IMR-90 (cell line): ENCODE data around the gene ENOX1. TPM values are rescaled to one million over a fixed set of nuclear protein-coding genes. Genes with fewer than 3 reads are reported as not detected.
A peak's percentile ranks its signal among the peaks of the same experiment; 100 is the strongest.

ENCODE experiments used
- ATAC-seq: fragments of 200-7000 bp; cut with Tn5 transposase; 2 replicates; pipeline ENCODE4 v1.9.1; 2020; ENCODE audit warnings: low read depth, mild to moderate bottlenecking, moderate library complexity
- BruUV-seq: library from RNA; stranded (reverse); fragments of 400-500 nt; replicated peaks from 2 replicates; lab custom pipeline; 2021; lab: Mats Ljungman, UMichigan
- CTCF ChIA-PET: fragments of 300-600 bp; formaldehyde crosslinking; extraction: SDS; loops from one replicate; lab custom pipeline; 2021; ENCODE audit warnings: antibody characterized with exemption; lab: Yijun Ruan, JAX
- POLR2A ChIA-PET: fragments of 300-600 bp; sonication (Branson Sonifier 250); formaldehyde crosslinking; loops from one replicate; lab custom pipeline; 2022; ENCODE audit warnings: antibody characterized with exemption; ENCODE audit not compliant: unreplicated experiment; lab: Charles Lee
- DNase-seq: peaks from one replicate; pipeline ENCODE4 v3.0.0; 2013
- H2AFZ ChIP-seq: replicated peaks from 2 replicates; pipeline ENCODE3; 2013; ENCODE audit warnings: low read length, mild to moderate bottlenecking; ENCODE audit not compliant: poor library complexity
- H2AK5ac ChIP-seq: 2 replicates; pipeline ENCODE4 v1.6.1; 2013; ENCODE audit warnings: low read depth, low read length, inconsistent platforms
- H2AK9ac ChIP-seq: replicated peaks from 2 replicates; pipeline ENCODE3; 2013; ENCODE audit warnings: mild to moderate bottlenecking, low read depth, low read length, moderate library complexity; ENCODE audit not compliant: poor library complexity
- H2BK120ac ChIP-seq: 2 replicates; pipeline ENCODE4 v1.6.1; 2013; ENCODE audit warnings: low read depth, low read length, inconsistent platforms
- H2BK15ac ChIP-seq: 3 replicates; pipeline ENCODE4 v1.6.1; 2013; ENCODE audit warnings: low read depth, low read length, inconsistent platforms
- H2BK20ac ChIP-seq: 2 replicates; pipeline ENCODE4 v1.6.1; 2013; ENCODE audit warnings: low read depth, mild to moderate bottlenecking, inconsistent platforms, low read length, moderate library complexity
- H2BK5ac ChIP-seq: 2 replicates; pipeline ENCODE4 v1.6.1; 2013; ENCODE audit warnings: mild to moderate bottlenecking, low read depth, low read length, inconsistent platforms; ENCODE audit not compliant: poor library complexity, severe bottlenecking
- H3K14ac ChIP-seq: replicated peaks from 2 replicates; pipeline ENCODE4 v1.6.1; 2013; ENCODE audit warnings: low read depth, low read length, inconsistent platforms
- H3K18ac ChIP-seq: 2 replicates; pipeline ENCODE4 v1.6.1; 2013; ENCODE audit warnings: low read depth, low read length, control low read depth
- H3K23ac ChIP-seq: 2 replicates; pipeline ENCODE4 v1.6.1; 2013; ENCODE audit warnings: low read depth, low read length, inconsistent platforms
- H3K27ac ChIP-seq: 2 replicates; pipeline ENCODE4 v1.5.1; 2013; ENCODE audit warnings: mild to moderate bottlenecking, control low read depth, low read length; ENCODE audit not compliant: insufficient read depth
- H3K27me3 ChIP-seq: 2 replicates; pipeline ENCODE4 v1.6.1; 2013; ENCODE audit warnings: low read length; ENCODE audit not compliant: control insufficient read depth, insufficient read depth
- H3K36me3 ChIP-seq: 2 replicates; pipeline ENCODE4 v1.6.1; 2013; ENCODE audit warnings: low read length, mixed read lengths; ENCODE audit not compliant: control insufficient read depth, insufficient read depth
- H3K4ac ChIP-seq: 2 replicates; pipeline ENCODE4 v1.6.1; 2013; ENCODE audit warnings: low read depth, low read length, inconsistent platforms
- H3K4me1 ChIP-seq: 2 replicates; pipeline ENCODE4 v1.6.1; 2013; ENCODE audit warnings: low read length, mixed read lengths; ENCODE audit not compliant: control insufficient read depth, insufficient read depth
- H3K4me2 ChIP-seq: 2 replicates; pipeline ENCODE4 v1.6.1; 2013; ENCODE audit warnings: low read depth, mild to moderate bottlenecking, control low read depth, low read length, moderate library complexity
- H3K4me3 ChIP-seq: 2 replicates; pipeline ENCODE4 v1.5.1; 2013; ENCODE audit warnings: low read depth, mild to moderate bottlenecking, control low read depth, low read length, moderate library complexity; ENCODE audit not compliant: insufficient read depth
- H3K56ac ChIP-seq: 2 replicates; pipeline ENCODE4 v1.6.1; 2013; ENCODE audit warnings: low read length, inconsistent platforms; ENCODE audit not compliant: insufficient read depth; ENCODE audit errors: extremely low read depth
- H3K79me1 ChIP-seq, 2 experiments: 2 replicates each; pipeline ENCODE4 v1.6.1; 2013; ENCODE audit warnings: low read length in 2 of 2, inconsistent platforms in 1 of 2, low read depth in 1 of 2
- H3K9ac ChIP-seq: 2 replicates; pipeline ENCODE4 v1.6.1; 2013; ENCODE audit warnings: low read depth, low read length, control low read depth
- H3K9me1 ChIP-seq: 2 replicates; pipeline ENCODE4 v1.6.1; 2013; ENCODE audit warnings: low read length, inconsistent platforms; ENCODE audit not compliant: insufficient read depth
- H3K9me3 ChIP-seq: 2 replicates; pipeline ENCODE4 v1.6.1; 2013; ENCODE audit warnings: low read length; ENCODE audit not compliant: control insufficient read depth, insufficient read depth
- H4K20me1 ChIP-seq: 2 replicates; pipeline ENCODE4 v1.6.1; 2013; ENCODE audit warnings: low read length, inconsistent platforms; ENCODE audit not compliant: insufficient read depth
- H4K5ac ChIP-seq: 2 replicates; pipeline ENCODE4 v1.6.1; 2013; ENCODE audit warnings: mild to moderate bottlenecking, low read depth, low read length, control low read depth
- H4K8ac ChIP-seq, 2 experiments: 2 replicates each; pipeline ENCODE4 v1.6.1; 2013; ENCODE audit warnings: low read depth in 2 of 2, low read length in 2 of 2, control low read depth in 1 of 2, inconsistent platforms in 1 of 2
- H4K91ac ChIP-seq: 2 replicates; pipeline ENCODE4 v1.6.1; 2013; ENCODE audit warnings: low read depth, low read length, inconsistent platforms; ENCODE audit not compliant: insufficient read depth
- BHLHE40 ChIP-seq: fragments of 150-350 bp; IDR thresholded peaks from 2 replicates; pipeline ENCODE4 v1.6.1; 2016; ENCODE audit warnings: mild to moderate bottlenecking, low read depth, low read length
- CHD1 ChIP-seq: IDR thresholded peaks from 2 replicates; pipeline ENCODE4 v1.6.1; 2012; ENCODE audit warnings: low read depth, low read length, improper control_type of control experiment
- MAFK ChIP-seq: IDR thresholded peaks from 2 replicates; pipeline ENCODE4 v1.6.1; 2012; ENCODE audit warnings: low read depth, low read length, improper control_type of control experiment
- MAZ ChIP-seq: IDR thresholded peaks from 2 replicates; pipeline ENCODE4 v1.6.1; 2012; ENCODE audit warnings: low read depth, mild to moderate bottlenecking, low read length, improper control_type of control experiment, moderate library complexity, borderline replicate concordance
- SMC3 ChIP-seq: fragments of 150-350 bp; IDR thresholded peaks from 2 replicates; pipeline ENCODE4 v1.6.1; 2016; ENCODE audit warnings: low read depth, mild to moderate bottlenecking, antibody characterized with exemption, low read length, moderate library complexity
- WGBS, 2 experiments: methylation state at CpG; one replicate each; pipeline versions ENCODE4 v1.1.5 to v1.1.7; 2013; ENCODE audit warnings: missing lambda C conversion rate in 2 of 2; ENCODE audit not compliant: insufficient read length in 1 of 2; ENCODE audit errors: extremely low coverage in 2 of 2; 5-methylcytosine and 5-hydroxymethylcytosine counted together
- dilution Hi-C: fragments of 300-500 bp; cut with HindIII; formaldehyde crosslinking; loops from one replicate; pipeline ENCODE4 v1.14.3; 2018; ENCODE audit warnings: low sequenced_read_pairs; ENCODE audit not compliant: unreplicated experiment
- in situ Hi-C: fragments of 300-500 bp; cut with MboI; formaldehyde crosslinking; loops from 3 replicates; pipeline ENCODE4 v1.14.3; 2019; ENCODE audit warnings: low sequenced_read_pairs, inconsistent platforms, mixed read lengths
- intact Hi-C: fragments of 100-400 bp; cut with micrococcal nuclease; formaldehyde crosslinking; loops from 2 replicates; pipeline ENCODE4 v1.10.0; 2022
- polyA plus RNA-seq, 3 experiments: library from polyadenylated mRNA; depleted of rRNA; stranded (reverse); fragments of >200 nt; gene quantifications; 2 replicates each; pipeline ENCODE4 v1.2.3, GENCODE V29; 2012; ENCODE audit warnings: low replicate concordance in 1 of 3
- total RNA-seq: library from RNA; depleted of rRNA; stranded (reverse); fragments of >200 nt; gene quantifications from 2 replicates; pipeline ENCODE4 v1.2.3, GENCODE V29; 2012
- TF ChIP-seq, protein P1 (sequence below): fragments of 150-350 bp; IDR thresholded peaks from 2 replicates; pipeline ENCODE4 v1.6.1; 2016; ENCODE audit warnings: low read depth, mild to moderate bottlenecking, low read length, moderate library complexity, borderline replicate concordance

ENOX1 gene
- total and polyA plus RNA-seq, 2 of the 4 experiments (the other 2 are of a cell fraction), result 0.99 to 1.3 TPM

DNA sequence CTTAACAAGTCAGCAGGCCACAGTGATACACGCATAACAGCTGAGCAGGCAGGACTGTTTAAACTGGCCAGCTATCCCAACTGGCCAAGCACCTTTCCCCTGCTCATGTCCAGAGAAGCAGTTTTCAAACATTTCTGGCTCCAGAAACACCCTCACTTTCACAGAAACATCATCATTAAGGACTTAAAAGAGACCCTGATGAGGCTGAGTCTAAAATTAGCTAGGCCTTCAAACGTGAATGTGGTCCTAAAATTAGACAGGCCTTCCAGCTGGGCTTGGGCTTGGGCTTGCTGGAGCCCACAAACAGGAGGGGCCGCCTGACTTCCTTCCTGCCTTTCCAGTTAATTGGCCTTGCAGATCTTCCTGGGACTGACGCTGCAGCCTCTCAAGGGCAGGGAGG is 429.2 kb downstream of the ENOX1 start:
- Histone ChIP-seq H3K36me3 (no peaks in the 10 kb centered on the region), H2BK5ac (no peak overlapping the region), H2AK5ac (no peak overlapping the region), H3K9me1 (no peaks in the 10 kb centered on the region), H4K5ac (no peak overlapping the region), H2AFZ (peak overlapping the region; percentile 6), H4K91ac (no peak overlapping the region), H2BK120ac (no peak overlapping the region), H3K9me3 (no peaks in the 10 kb centered on the region), H3K18ac (no peak overlapping the region), H3K23ac (no peak overlapping the region), H3K79me1 (no peaks in the 10 kb centered on the region), H3K27ac (no peak overlapping the region), H4K8ac (no peak overlapping the region), H3K14ac (no peak overlapping the region), H3K4me2 (no peak overlapping the region), H4K20me1 (no peaks in the 10 kb centered on the region), H2BK20ac (no peak overlapping the region), H3K56ac (no peak overlapping the region), H3K4ac (no peak overlapping the region), H3K4me3 (no peak overlapping the region), H2AK9ac (no peak overlapping the region), H3K9ac (no peak overlapping the region), H3K27me3 (no peaks in the 10 kb centered on the region), H3K4me1 (peaks cover 2% of the 10 kb centered on the region; the same call in 1 of the 2 replicates), H2BK15ac (no peak overlapping the region)
- WGBS, 2 experiments, result 74% methylated on average over 3 of the region's 4 CpGs; no CpG with 5 or more reads in 1 of the 2 experiments
- intact Hi-C loops (no loop called here), in situ Hi-C loops (no loop called here), dilution Hi-C loops (no loop called here)
- CTCF ChIA-PET, result no interaction called here
- DNase-seq (no peak), ATAC-seq (no peak)
- POLR2A ChIA-PET, result no interaction called here
- BruUV-seq, result no TSS peak
- no peak for TF ChIP-seq SMC3
- TF ChIP-seq, protein P1, sequence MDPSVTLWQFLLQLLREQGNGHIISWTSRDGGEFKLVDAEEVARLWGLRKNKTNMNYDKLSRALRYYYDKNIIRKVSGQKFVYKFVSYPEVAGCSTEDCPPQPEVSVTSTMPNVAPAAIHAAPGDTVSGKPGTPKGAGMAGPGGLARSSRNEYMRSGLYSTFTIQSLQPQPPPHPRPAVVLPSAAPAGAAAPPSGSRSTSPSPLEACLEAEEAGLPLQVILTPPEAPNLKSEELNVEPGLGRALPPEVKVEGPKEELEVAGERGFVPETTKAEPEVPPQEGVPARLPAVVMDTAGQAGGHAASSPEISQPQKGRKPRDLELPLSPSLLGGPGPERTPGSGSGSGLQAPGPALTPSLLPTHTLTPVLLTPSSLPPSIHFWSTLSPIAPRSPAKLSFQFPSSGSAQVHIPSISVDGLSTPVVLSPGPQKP, result no peak
- TF ChIP-seq MAFK, result no peak
- no peak for TF ChIP-seq CHD1
- TF ChIP-seq MAZ, result no peak
- no peak for TF ChIP-seq BHLHE40
